DOHH2 (cell line): ENCODE measurements around the gene KLK1.

ENCODE experiments used
- H3F3A ChIP-seq: fragments of 200-600 bp; sonication (generic), shearing (Covaris generic); 2 replicates; pipeline ENCODE4 v1.6.0; 2016; ENCODE audit warnings: antibody characterized with exemption, mild to moderate bottlenecking; ENCODE audit not compliant: control insufficient read depth, insufficient read depth
- H3K27ac ChIP-seq: fragments of 200-600 bp; sonication (generic); 2 replicates; pipeline ENCODE4 v1.5.1; 2014; ENCODE audit warnings: low read depth, mild to moderate bottlenecking, low read length, moderate library complexity
- H3K27me3 ChIP-seq: fragments of 200-600 bp; sonication (generic); 2 replicates; pipeline ENCODE4 v1.6.1; 2014; ENCODE audit warnings: mild to moderate bottlenecking, low read length, mixed read lengths; ENCODE audit not compliant: control insufficient read depth
- H3K36me3 ChIP-seq: fragments of 200-600 bp; sonication (generic); 2 replicates; pipeline ENCODE4 v1.6.1; 2014; ENCODE audit warnings: mild to moderate bottlenecking, low read length, moderate library complexity, mixed read lengths; ENCODE audit not compliant: control insufficient read depth
- H3K4me1 ChIP-seq: fragments of 200-600 bp; sonication (generic); 2 replicates; pipeline ENCODE4 v1.6.1; 2014; ENCODE audit warnings: mild to moderate bottlenecking, low read length, mixed read lengths; ENCODE audit not compliant: control insufficient read depth
- H3K4me2 ChIP-seq: fragments of 200-600 bp; sonication (generic); 2 replicates; pipeline ENCODE4 v1.6.0; 2014; ENCODE audit warnings: mild to moderate bottlenecking, low read length, moderate library complexity
- H3K4me3 ChIP-seq: fragments of 200-600 bp; sonication (generic); 2 replicates; pipeline ENCODE4 v1.5.1; 2014; ENCODE audit warnings: mild to moderate bottlenecking, low read length, mixed read lengths
- H3K79me2 ChIP-seq: fragments of 200-600 bp; sonication (generic); 2 replicates; pipeline ENCODE4 v1.6.1; 2014; ENCODE audit warnings: mild to moderate bottlenecking, low read length, mixed read lengths; ENCODE audit not compliant: control insufficient read depth
- H3K9me2 ChIP-seq: fragments of 200-600 bp; sonication (generic); replicated peaks from 2 replicates; pipeline ENCODE4 v1.6.1; 2014; ENCODE audit warnings: mild to moderate bottlenecking, low read length, mixed read lengths; ENCODE audit not compliant: control insufficient read depth
- H3K9me3 ChIP-seq: fragments of 200-600 bp; sonication (generic); 2 replicates; pipeline ENCODE4 v1.6.1; 2014; ENCODE audit warnings: antibody characterized with exemption, low read length, mixed read lengths; ENCODE audit not compliant: control insufficient read depth, insufficient read depth
- H4K20me1 ChIP-seq: fragments of 200-600 bp; sonication (generic); 2 replicates; pipeline ENCODE4 v1.6.0; 2014; ENCODE audit warnings: low read depth, mild to moderate bottlenecking, antibody characterized with exemption, low read length, moderate library complexity; ENCODE audit not compliant: control insufficient read depth, insufficient read depth
- EZH2phosphoT487 ChIP-seq: fragments of 200-600 bp; sonication (generic); IDR thresholded peaks from 2 replicates; pipeline ENCODE4 v1.6.1; 2017; ENCODE audit warnings: borderline replicate concordance, mild to moderate bottlenecking, antibody characterized with exemption, low read length, moderate library complexity, mixed read lengths
- TF ChIP-seq, protein P1 (sequence below): fragments of 200-600 bp; sonication (generic); IDR thresholded peaks from one replicate; pipeline ENCODE4 v1.5.1; 2014; ENCODE audit warnings: antibody characterized with exemption, mild to moderate bottlenecking, low read depth, low read length; ENCODE audit not compliant: poor library complexity, severe bottlenecking

The KLK1 gene

DNA sequence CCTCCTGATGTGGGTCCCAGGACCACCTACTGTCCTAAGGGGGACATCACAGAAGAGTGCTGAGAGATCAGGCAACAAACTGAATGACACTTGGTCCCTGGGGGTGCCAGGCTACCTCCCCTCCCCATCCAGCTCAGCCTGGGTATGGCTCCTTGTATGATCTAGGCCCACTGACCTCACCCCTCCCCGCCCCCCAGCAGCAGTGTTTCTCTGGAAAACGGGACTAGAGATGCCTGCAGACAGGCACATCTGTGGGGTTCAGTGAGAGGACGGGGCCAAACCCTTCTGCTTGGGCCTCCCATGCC lies 24.1 kb downstream of the KLK1 start:
- Histone ChIP-seq H3K27ac (no peak overlapping the region), H3K4me1 (peaks cover 33% of the 10 kb centered on the region), H3F3A (peaks cover 56% of the 10 kb centered on the region), H3K36me3 (peaks cover 86% of the 10 kb centered on the region), H3K79me2 (peaks cover 52% of the 10 kb centered on the region), H3K9me3 (no peaks in the 10 kb centered on the region), H3K9me2 (no peaks in the 10 kb centered on the region), H3K4me2 (no peak overlapping the region), H3K27me3 (no peaks in the 10 kb centered on the region), H3K4me3 (no peak overlapping the region), H4K20me1 (peaks cover 37% of the 10 kb centered on the region)
- TF ChIP-seq EZH2phosphoT487: no peak

DNA sequence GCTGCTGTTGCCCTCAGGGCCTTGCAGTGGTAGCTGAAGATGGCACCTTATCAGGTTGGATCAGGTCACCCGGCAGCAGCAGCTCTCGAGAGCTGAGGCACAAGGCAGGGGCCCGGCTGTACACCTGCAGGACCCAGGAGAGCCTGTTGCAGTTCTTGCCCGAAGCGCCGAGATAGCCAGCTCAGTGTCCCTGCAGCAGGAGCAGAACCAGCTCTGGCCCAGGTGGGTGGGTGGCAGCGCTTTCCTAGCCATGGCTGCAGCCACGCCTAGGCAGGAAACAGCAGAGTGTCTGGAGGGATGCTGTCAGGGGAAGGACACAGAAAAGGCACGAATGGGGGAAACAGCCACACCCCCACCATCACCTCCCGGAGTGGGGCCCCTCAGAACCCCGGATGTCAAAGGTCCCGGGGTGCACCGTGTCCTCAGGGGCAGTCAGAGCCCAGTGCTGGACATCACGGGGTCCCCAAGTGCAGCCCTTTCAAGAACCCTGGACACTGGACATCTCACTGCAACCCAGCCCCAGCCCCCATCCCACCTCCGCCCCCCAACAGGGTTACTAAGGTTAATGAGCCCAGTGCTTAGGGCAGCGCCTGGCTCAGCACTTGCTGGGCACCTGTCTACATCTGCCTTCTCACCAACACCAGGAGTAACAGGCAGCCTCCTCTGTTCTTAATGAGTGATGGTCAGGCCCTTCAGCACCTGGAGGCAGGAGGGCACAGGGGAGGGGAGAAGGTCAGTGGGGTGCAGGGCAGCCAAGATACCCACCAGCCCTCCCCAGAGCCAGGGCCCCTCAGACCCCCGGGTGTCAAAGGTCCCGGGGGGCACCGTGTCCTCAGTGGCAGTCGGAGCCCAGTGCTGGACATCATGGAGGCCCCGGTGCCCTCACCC lies 24.7 kb downstream of the KLK1 start:
- Histone ChIP-seq H3F3A (peaks cover 57% of the 10 kb centered on the region), H4K20me1 (peaks cover 37% of the 10 kb centered on the region), H3K79me2 (peaks cover 46% of the 10 kb centered on the region)

DNA sequence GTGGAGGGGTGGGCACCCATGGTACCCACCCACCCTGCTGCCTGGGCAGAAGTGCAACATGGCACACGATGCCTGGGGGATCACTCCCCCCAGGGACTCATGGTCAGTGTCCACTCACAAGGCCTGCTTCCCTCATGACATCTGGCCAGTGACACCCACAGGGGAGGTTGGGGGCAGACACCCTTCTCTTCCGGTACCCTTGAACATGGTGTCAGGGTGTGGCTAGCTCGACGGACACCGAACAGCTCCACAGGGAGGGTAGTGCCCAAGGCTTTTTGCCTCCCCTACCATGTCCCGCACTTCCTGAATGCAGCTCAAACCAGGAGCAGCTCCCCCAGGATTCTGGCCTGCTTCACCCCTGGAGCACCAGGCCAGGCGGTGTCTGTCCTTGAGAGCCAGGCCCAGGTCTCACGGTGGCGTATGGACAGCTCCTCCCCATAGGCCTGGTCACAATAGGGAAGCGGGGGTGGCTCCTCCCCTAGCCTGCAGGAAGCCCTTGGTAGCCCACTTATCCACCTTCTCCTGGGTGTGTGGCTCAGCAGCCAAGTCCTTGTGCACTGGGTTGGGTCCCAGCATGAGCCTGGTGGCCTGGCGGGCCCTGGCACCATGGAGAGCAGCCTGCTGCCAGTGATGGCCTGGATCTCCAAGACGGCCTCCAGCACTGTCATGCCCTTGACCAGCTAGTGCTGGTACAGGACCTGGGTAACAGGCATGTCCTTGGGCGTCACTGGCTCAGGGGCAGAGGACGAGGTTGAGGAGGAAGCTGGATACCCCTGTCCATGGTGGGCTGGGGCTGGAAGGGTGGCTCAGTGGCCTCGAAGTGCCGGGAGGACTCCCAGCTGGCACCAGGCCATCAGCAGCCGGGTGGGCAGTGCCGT lies 25.6 kb downstream of the KLK1 start:
- H3K27ac ChIP-seq: no peak overlapping the region
- TF ChIP-seq EZH2phosphoT487: no peak
- TF ChIP-seq, protein P1, sequence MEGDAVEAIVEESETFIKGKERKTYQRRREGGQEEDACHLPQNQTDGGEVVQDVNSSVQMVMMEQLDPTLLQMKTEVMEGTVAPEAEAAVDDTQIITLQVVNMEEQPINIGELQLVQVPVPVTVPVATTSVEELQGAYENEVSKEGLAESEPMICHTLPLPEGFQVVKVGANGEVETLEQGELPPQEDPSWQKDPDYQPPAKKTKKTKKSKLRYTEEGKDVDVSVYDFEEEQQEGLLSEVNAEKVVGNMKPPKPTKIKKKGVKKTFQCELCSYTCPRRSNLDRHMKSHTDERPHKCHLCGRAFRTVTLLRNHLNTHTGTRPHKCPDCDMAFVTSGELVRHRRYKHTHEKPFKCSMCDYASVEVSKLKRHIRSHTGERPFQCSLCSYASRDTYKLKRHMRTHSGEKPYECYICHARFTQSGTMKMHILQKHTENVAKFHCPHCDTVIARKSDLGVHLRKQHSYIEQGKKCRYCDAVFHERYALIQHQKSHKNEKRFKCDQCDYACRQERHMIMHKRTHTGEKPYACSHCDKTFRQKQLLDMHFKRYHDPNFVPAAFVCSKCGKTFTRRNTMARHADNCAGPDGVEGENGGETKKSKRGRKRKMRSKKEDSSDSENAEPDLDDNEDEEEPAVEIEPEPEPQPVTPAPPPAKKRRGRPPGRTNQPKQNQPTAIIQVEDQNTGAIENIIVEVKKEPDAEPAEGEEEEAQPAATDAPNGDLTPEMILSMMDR: no peak

More for the DNA sequence above, 24.7 kb downstream of the KLK1 start:
- H3K4me2 ChIP-seq: no peak overlapping the region
- H3K9me2 ChIP-seq: no peaks in the 10 kb centered on the region
- H3K9me3 ChIP-seq: no peaks in the 10 kb centered on the region
- peaks cover 37% of the 10 kb centered on the region for H3K4me1 ChIP-seq
- H3K36me3 ChIP-seq: peaks cover 82% of the 10 kb centered on the region
- no peak overlapping the region for H3K27ac ChIP-seq
- no peak for TF ChIP-seq EZH2phosphoT487
- TF ChIP-seq, protein P1: no peak
- no peaks in the 10 kb centered on the region for H3K27me3 ChIP-seq
- H3K4me3 ChIP-seq: no peak overlapping the region

More for the DNA sequence above, 25.6 kb downstream of the KLK1 start:
- Histone ChIP-seq H3K4me2 (no peak overlapping the region), H3K4me1 (peaks cover 35% of the 10 kb centered on the region), H4K20me1 (peaks cover 28% of the 10 kb centered on the region), H3K4me3 (no peak overlapping the region), H3K36me3 (peaks cover 73% of the 10 kb centered on the region), H3K79me2 (peaks cover 37% of the 10 kb centered on the region), H3K9me3 (no peaks in the 10 kb centered on the region), H3F3A (peaks cover 50% of the 10 kb centered on the region), H3K9me2 (no peaks in the 10 kb centered on the region), H3K27me3 (no peaks in the 10 kb centered on the region)
